HepG2 (cell line): ENCODE results near the gene FOSB. TPM values are rescaled to one million over a fixed set of nuclear protein-coding genes. Genes with fewer than 3 reads are reported as not detected.

ENCODE experiments used
- AHDC1 ChIP-seq: sonication (generic); formaldehyde crosslinking; IDR thresholded peaks from 2 replicates; pipeline ENCODE4 v1.5.1; 2020; ENCODE audit warnings: mild to moderate bottlenecking, missing genetic modification reagents, borderline replicate concordance
- ARNT ChIP-seq: fragments of 450-650 bp; IDR thresholded peaks from 2 replicates; pipeline ENCODE4 v1.6.1; 2017
- ASH2L ChIP-seq: fragments of 300-600, 200-600 bp; sonication (generic); IDR thresholded peaks from 2 replicates; pipeline ENCODE4 v1.7.0; 2017; ENCODE audit warnings: low read depth, mild to moderate bottlenecking, moderate library complexity, mixed read lengths, low read length; ENCODE audit not compliant: insufficient read length
- FOSL2 ChIP-seq: sonication (generic); formaldehyde crosslinking; IDR thresholded peaks from 2 replicates; pipeline ENCODE4 v1.4.0; 2020; ENCODE audit warnings: missing genetic modification reagents
- HDAC2 ChIP-seq: sonication (generic); formaldehyde crosslinking; IDR thresholded peaks from 2 replicates; pipeline ENCODE4 v1.4.0; 2020; ENCODE audit warnings: missing genetic modification reagents
- KAT2B ChIP-seq: fragments of 150-350 bp; IDR thresholded peaks from 2 replicates; pipeline ENCODE4 v1.6.1; 2014; ENCODE audit warnings: low read depth, low read length, borderline replicate concordance
- LCORL ChIP-seq, 2 experiments: fragments of 450-650 bp in 1 of 2; sonication (generic) in 1 of 2; formaldehyde crosslinking in 1 of 2; IDR thresholded peaks; 2 replicates each; pipeline versions ENCODE4 v1.5.0 to v1.6.1; 2017 to 2020; ENCODE audit warnings: antibody characterized with exemption in 1 of 2, missing genetic modification reagents in 1 of 2
- PRDM10 ChIP-seq: sonication (generic); formaldehyde crosslinking; IDR thresholded peaks from 2 replicates; pipeline ENCODE4 v1.4.0; 2020; ENCODE audit warnings: low read depth, missing genetic modification reagents
- RARA ChIP-seq: IDR thresholded peaks from 2 replicates; pipeline ENCODE4 v1.6.1; 2016; ENCODE audit warnings: missing genetic modification reagents, missing compliant biosample characterization
- RFX1 ChIP-seq: fragments of 450-650 bp; IDR thresholded peaks from 2 replicates; pipeline ENCODE4 v1.6.1; 2017
- SYNCRIP ChIP-seq: fragments of 200-400 bp; formaldehyde crosslinking; IDR thresholded peaks from 2 replicates; pipeline ENCODE4 v1.6.1; 2018; ENCODE audit warnings: mild to moderate bottlenecking, low read depth, low read length; ENCODE audit not compliant: insufficient read depth
- ZBTB44 ChIP-seq: sonication (generic); formaldehyde crosslinking; IDR thresholded peaks from 2 replicates; pipeline ENCODE4 v1.4.0; 2020; ENCODE audit warnings: missing genetic modification reagents
- ZC3H4 ChIP-seq: sonication (generic); formaldehyde crosslinking; IDR thresholded peaks from 2 replicates; pipeline ENCODE4 v1.4.0; 2020; ENCODE audit warnings: missing genetic modification reagents, borderline replicate concordance
- ZFP36 ChIP-seq: fragments of 150-350 bp; IDR thresholded peaks from 2 replicates; pipeline ENCODE4 v1.6.1; 2018; ENCODE audit warnings: borderline replicate concordance, low read length, low read depth; ENCODE audit not compliant: partially characterized antibody
- ZKSCAN8 ChIP-seq: IDR thresholded peaks from 2 replicates; pipeline ENCODE4 v1.6.1; 2016; ENCODE audit warnings: borderline replicate concordance, missing genetic modification reagents, missing compliant biosample characterization
- ZNF12 ChIP-seq: sonication (generic); formaldehyde crosslinking; IDR thresholded peaks from 2 replicates; pipeline ENCODE4 v1.5.0; 2020; ENCODE audit warnings: missing genetic modification reagents
- ZNF446 ChIP-seq: sonication (generic); formaldehyde crosslinking; IDR thresholded peaks from 2 replicates; pipeline ENCODE4 v1.5.0; 2020; ENCODE audit warnings: mild to moderate bottlenecking, missing genetic modification reagents
- ZNF703 ChIP-seq: sonication (generic); formaldehyde crosslinking; IDR thresholded peaks from 2 replicates; pipeline ENCODE4 v1.5.1; 2020; ENCODE audit warnings: missing genetic modification reagents, mild to moderate bottlenecking, moderate library complexity, borderline replicate concordance
- polyA plus RNA-seq, 8 experiments: library from polyadenylated mRNA; depleted of rRNA in 3 of 8; stranded (reverse) in 7 of 8; unstranded in 1 of 8; fragments of >200 nt; fragmentation: Illumina TruSeq in 4 of 8; extraction: Trizol in 4 of 8; gene quantifications; 2 replicates each; pipeline versions ENCODE4 v1.2.1 to v1.2.3, GENCODE V29; 2011 to 2016; ENCODE audit warnings: low read depth in 4 of 8, missing spikeins in 1 of 8, mixed read lengths in 1 of 8; ENCODE audit not compliant: insufficient read depth in 1 of 8
- total RNA-seq, 5 experiments: library from RNA; depleted of rRNA; stranded (reverse); fragments of >200 nt; fragmentation: Illumina TruSeq; extraction: Trizol; gene quantifications; 2 replicates each; pipeline ENCODE4 v1.2.3, GENCODE V29; 2016; ENCODE audit warnings: low read depth in 1 of 5

FOSB gene
- total and polyA plus RNA-seq, 2 of the 13 experiments (the other 11 are each of a cell fraction or from before 2014, with no cell fraction given): 2.8 to 6.0 TPM

GRCh38 chr19:45424191-45425058, 43.4 kb upstream of the FOSB start (continued):
- TF ChIP-seq ZBTB44: 0 out of 2 replicates have a peak, but pooled peaks have one; percentile 13
- TF ChIP-seq ZFP36: peak; percentile 100
- TF ChIP-seq ZNF12: peak; percentile 83
- peak; percentile 13; the same call in 1 of the 2 replicates for TF ChIP-seq PRDM10 (CRISPR knock-in tag)
- TF ChIP-seq FOSL2 (CRISPR knock-in tag): peak; percentile 96
- TF ChIP-seq RFX1: no peak
- 0 out of 2 replicates have a peak, but pooled peaks have one; percentile 23 for TF ChIP-seq HDAC2 (CRISPR knock-in tag)
- TF ChIP-seq KAT2B: no peak
- TF ChIP-seq ARNT: no peak
- no peak for TF ChIP-seq LCORL (IDR thresholded peaks at IDR 0.05)
- TF ChIP-seq LCORL (CRISPR knock-in tag; IDR thresholded peaks at IDR 0.05): no peak
- peak; percentile 50 for TF ChIP-seq RARA (CRISPR knock-in tag)
- TF ChIP-seq ZKSCAN8 (CRISPR knock-in tag): peak; percentile 77; the same call in 1 of the 2 replicates
- TF ChIP-seq ZNF446 (CRISPR knock-in tag): no peak
- TF ChIP-seq SYNCRIP: no peak
- TF ChIP-seq AHDC1 (CRISPR knock-in tag): 0 out of 2 replicates have a peak, but pooled peaks have one; percentile 33
- TF ChIP-seq ASH2L: no peak
- no peak for TF ChIP-seq ZNF703
- TF ChIP-seq ZC3H4 (CRISPR knock-in tag): peak; percentile 92; the same call in 1 of the 2 replicates
